Renal cortex interstitium (tissue), 11 donors: ENCODE measurements around the gene BHLHE41. TPM values are rescaled to one million over a fixed set of nuclear protein-coding genes. Genes with fewer than 3 reads are reported as not detected.

Source experiments
- DNase-seq, 11 donors: peaks; one replicate each; pipeline ENCODE4 v3.0.0-alpha.2; 2013; ENCODE audit warnings: low read depth in 9 of 11, low spot score in 4 of 11; ENCODE audit errors: extremely low read depth in 1 of 11
- polyA plus RNA-seq, 3 donors: library from polyadenylated mRNA; unstranded; fragments of 120-200 nt; gene quantifications; one replicate each; pipeline ENCODE4 v1.2.1, GENCODE V29; 2013; ENCODE audit not compliant: insufficient read length in 3 of 3

BHLHE41 gene
- polyA plus RNA-seq, 3 donors, result 0.84 to 2.2 (median 1.4) TPM

DNA sequence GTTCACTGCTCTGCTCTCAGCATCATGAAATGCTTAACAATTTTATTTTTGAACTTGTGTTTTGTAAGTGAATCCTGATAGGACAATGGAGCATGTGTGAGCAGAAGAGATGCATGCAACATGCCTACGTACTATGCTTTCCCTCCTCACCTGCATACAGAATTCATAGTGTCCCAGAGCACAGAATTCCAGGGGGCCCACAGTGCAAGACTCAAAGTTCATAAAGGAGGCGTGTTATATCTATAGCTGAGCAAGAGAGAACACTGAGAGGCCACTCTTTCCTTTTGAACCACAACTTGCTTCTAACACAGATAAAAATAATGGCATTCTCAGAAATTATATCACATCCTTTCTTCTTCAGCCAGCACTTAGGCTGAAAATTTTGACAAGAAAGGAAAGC is 28.8 kb downstream of the BHLHE41 start:
- no peak for DNase-seq

DNA sequence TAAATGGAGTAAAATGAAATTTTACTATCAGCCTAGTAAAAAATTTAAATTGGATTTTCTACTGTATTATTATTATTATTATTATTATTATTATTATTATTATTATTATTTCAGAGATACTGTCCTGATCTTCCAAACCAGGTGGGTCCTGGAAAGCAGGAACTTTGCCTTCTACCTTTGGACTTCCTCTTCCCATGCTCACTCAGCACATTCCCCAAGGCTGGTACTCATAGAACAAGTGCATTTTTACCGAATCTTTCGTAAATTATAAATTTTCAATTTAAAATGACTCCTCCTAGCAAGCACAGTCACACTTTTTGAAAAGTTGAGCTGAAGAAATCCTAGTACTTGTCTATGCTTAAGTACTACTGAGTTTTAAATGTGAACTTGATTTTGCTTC is 29.7 kb downstream of the BHLHE41 start:
- DNase-seq, result no peak

DNA sequence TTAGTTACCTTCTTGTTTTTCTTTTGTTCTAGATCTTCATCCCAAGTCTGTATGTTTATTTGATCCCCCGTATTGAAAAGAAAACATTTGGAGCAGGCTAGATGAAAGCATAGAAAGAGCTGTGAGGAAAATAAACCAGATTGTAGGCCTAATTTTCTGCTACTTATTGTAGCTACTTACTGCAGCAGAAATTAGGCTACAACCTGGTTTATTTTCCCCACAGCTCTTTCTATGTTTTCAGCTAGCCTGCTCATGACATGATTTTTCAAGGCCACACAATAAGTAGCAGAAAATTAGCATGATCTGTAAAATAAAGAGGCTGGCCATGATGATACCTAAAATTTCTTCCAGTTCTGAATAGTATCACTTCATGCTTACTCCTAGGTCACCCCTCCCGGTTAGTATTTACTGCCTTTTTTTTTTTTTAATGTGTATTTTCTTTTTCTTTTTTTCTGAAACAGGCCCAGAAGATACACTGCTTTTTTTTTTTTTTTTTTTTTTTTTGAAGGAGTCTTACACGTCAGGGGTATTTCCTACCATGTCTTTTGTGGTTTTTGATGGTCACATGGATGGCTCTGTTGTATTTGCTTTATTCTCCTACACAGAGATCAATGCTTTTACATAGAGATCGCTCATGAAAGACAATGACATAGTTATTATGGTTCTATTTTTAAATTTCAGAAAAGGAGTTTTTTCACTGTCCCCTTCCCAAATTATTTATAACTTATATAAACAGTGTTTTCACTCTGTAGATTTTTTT is 32.3 kb downstream of the BHLHE41 start:
- no peak for DNase-seq

DNA sequence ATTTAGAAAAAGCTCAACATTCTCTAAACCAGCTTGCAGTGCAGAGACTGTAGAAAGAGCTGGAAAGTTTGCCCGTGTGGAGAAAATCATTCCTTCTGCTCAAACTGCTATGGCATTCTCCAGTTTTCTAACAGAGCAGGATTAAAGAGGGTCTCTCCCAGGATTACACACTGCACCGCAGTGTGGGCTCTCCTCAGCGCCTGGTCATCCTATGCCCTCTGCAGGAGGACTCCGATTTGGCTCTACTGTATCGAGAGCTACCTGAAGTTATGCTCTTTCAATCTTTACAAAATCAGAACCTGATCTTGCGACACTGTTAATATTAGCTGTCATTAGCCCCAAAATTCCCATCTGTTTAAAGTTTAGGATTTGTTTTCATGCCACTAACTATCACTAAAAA is 33.0 kb downstream of the BHLHE41 start:
- no peak for DNase-seq

DNA sequence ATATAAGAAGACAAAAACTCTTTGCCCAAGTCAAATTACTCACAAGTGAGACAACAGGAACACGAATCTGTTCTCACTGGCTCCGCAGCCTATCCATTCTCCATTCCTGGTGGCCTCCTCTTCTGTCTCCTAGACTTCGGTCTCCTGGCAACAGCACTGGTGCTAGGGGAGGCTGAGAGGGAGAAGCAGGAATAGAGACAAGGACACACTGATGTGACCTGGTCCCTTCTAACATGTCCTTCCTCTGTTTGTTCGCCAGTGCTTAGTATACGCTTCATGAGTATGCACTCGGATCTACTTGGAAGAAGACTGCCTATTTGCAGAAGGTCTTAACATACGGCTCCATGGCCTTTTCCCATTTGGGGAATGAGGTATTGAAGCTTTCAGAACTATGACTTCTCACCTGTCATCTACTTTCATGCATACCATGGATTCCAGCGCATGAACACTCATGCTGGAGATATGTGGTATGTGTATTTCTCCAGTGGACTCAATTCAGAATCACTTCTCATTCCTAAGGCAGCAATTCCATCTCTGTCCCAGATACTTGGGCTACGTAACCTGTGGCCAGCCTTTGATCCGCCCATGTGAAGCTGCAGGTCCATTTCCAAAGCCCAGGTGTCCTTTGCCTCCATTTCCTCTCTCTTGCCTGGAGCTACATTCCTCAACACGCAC is 33.9 kb downstream of the BHLHE41 start:
- no peak for DNase-seq

DNA sequence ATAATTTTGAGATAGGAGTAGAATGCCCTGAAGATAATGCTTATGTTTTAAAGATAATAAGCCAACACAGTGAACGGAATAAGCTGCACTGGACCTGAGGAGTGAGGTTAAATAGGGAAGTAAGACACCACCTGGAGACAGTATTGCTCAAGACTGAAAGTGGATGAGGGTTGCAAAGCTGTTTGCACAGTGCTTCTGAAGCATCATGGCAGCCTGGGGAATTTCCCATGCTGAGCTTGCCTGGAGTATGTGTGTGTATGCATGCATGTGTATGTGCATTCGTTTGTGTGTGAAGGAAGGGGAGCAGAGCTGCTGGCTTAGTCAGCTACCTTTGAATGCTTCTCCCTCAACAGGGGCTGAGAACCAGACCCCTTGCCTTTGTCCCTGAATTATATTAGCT is 35.8 kb downstream of the BHLHE41 start:
- DNase-seq, result no peak

DNA sequence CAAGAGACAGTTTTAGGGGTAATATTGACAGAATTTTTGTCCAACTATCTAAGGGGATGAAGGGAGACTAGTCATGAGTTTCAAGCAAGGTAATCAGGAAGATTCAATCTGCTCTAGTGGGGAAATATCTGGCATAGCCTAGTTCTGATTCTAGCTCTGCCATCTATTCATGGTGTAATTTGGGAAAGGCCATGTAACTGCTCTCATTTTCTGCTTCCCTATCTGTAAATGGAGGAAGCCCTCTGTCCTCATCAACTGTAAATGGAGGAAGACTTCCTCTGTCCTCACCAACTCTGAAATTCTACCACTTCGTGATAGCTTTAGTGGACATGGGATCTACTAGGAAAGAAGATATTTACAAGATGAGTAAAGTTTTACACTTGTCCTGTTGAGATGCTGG is 37.9 kb downstream of the BHLHE41 start:
- DNase-seq, result no peak

DNA sequence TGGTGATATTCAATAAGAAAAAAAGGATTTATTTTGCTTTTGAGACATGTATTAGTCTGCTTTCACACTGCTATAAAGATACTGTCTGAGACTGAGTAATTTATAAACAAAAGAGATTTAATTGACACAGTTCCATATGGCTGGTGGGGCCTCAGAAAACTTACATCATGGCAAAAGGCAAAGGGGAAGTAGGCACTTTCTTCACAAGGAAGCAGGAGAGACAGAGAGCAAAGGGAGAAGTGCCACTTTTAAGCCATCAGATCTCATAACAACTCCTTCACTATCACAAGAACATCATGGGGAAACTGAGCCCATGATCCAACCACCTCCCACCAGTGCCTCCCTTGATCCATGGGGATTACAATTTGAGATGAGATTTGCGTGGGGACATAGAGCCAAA is 43.9 kb downstream of the BHLHE41 start:
- no peak for DNase-seq

DNA sequence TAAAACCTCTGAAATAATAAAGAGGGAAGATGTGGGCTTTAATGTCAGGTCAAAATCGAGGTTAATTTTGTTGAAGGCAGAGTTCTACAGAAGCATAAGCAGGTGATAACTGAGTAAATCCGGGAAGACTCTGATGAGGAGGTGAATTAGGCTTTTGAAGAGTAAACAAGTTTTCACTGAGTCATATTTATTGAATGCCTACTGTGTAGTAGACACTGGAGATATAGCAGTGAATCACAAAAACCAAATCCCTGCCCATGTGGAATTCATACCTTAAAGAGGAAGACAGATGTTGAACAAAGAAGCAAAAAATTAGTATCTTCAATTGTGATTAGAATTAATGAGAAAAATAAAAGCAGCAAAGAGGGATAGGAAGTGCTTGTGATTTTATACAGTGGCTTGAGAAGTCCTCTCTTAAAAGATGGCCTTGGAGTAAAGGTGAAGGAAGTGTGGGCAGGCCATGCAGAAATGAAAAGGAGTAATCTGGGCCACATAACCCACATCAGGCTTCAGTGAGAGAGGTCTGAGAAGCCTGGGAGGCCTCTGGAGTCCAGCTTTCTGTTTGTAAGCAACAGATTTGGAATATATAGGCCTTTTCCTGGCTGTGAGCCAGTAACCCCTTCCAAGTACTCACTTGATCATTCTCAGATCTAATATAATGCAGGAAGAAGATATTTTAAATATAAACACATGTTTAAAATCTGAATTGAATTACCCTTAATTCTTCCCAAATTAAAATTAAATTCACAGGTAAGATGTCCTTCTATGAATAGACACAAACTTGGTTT is 46.7 kb downstream of the BHLHE41 start:
- DNase-seq, result no peak

Other genes starting within 250 kb of the BHLHE41 start
- gene RASSF8, start 166.4 kb downstream of the BHLHE41 start, polyA plus RNA-seq, result 10 to 100 TPM; 60.2 to 80.5 (median 69.9) TPM
- 10 to 100 TPM; 14.2 to 17.7 (median 14.3) TPM for gene SSPN, start 70.5 kb upstream of the BHLHE41 start, polyA plus RNA-seq